Measurements from ENCODE around the gene AZU1.

GRCh38 chr19:855142-855541 is 27.5 kb downstream of the AZU1 start:
- TF ChIP-seq ZNF146 (tag by site-specific recombination; IDR thresholded peaks at IDR 0.05), result no peak
- TF ChIP-seq ZNF114 (tag by site-specific recombination; IDR thresholded peaks at IDR 0.05), result no peak
- no peak for TF ChIP-seq ZNF24 (tag by site-specific recombination; IDR thresholded peaks at IDR 0.05)
- TF ChIP-seq CTCF (tag by site-specific recombination; IDR thresholded peaks at IDR 0.05), result no peak

Measured in HEK293 (cell line).